Astrocyte (in vitro differentiated cells and primary cell): ENCODE data around the gene ERMP1. TPM values are rescaled to one million over a fixed set of nuclear protein-coding genes. Genes with fewer than 3 reads are reported as not detected.
A peak's percentile ranks its signal among the peaks of the same experiment; 100 is the strongest.

ENCODE experiments used
- DNase-seq: peaks from one replicate; pipeline ENCODE4 v3.0.0-alpha.2; 2010; ENCODE audit warnings: low read depth
- FAIRE-seq: peaks from 2 replicates; lab custom pipeline; 2011; peaks lifted over from hg19 to GRCh38; lab: Jason Lieb, UNC
- H2AFZ ChIP-seq: 2 replicates; pipeline ENCODE4 v1.6.0; 2012; ENCODE audit warnings: low read depth, low read length, inconsistent platforms
- H3K27ac ChIP-seq: 2 replicates; pipeline ENCODE4 v1.5.1; 2011; ENCODE audit warnings: low read depth, low read length, inconsistent platforms
- H3K27me3 ChIP-seq: 2 replicates; pipeline ENCODE4 v1.6.0; 2011; ENCODE audit warnings: low read length, inconsistent platforms; ENCODE audit not compliant: insufficient read depth
- H3K36me3 ChIP-seq: 2 replicates; pipeline ENCODE4 v1.5.1; 2011; ENCODE audit warnings: low read length, inconsistent platforms; ENCODE audit not compliant: insufficient read depth
- H3K4me1 ChIP-seq: 2 replicates; pipeline ENCODE4 v1.5.1; 2011; ENCODE audit warnings: low read length, inconsistent platforms; ENCODE audit not compliant: insufficient read depth
- H3K4me2 ChIP-seq: 2 replicates; pipeline ENCODE4 v1.6.0; 2012; ENCODE audit warnings: low read length, inconsistent platforms
- H3K4me3 ChIP-seq: 2 replicates; pipeline ENCODE4 v1.5.1; 2011; ENCODE audit warnings: low read depth, mild to moderate bottlenecking, low read length, inconsistent platforms; ENCODE audit not compliant: insufficient read depth
- H3K79me2 ChIP-seq: 2 replicates; pipeline ENCODE4 v1.6.0; 2012; ENCODE audit warnings: mild to moderate bottlenecking, low read length, inconsistent platforms; ENCODE audit not compliant: insufficient read depth
- H3K9ac ChIP-seq: 2 replicates; pipeline ENCODE4 v1.6.0; 2012; ENCODE audit warnings: mild to moderate bottlenecking, low read length, inconsistent platforms
- H3K9me3 ChIP-seq: 2 replicates; pipeline ENCODE4 v1.5.1; 2012; ENCODE audit warnings: low read depth, mild to moderate bottlenecking, low read length, inconsistent platforms; ENCODE audit not compliant: insufficient read depth
- H4K20me1 ChIP-seq: 2 replicates; pipeline ENCODE4 v1.6.0; 2012; ENCODE audit warnings: low read length, inconsistent platforms; ENCODE audit not compliant: insufficient read depth
- H3K27ac Mint-ChIP-seq: one replicate; pipeline ENCODE4 v1.8.0; 2021; ENCODE audit warnings: mild to moderate bottlenecking, mixed read lengths; ENCODE audit not compliant: unreplicated experiment
- H3K27me3 Mint-ChIP-seq: one replicate; pipeline ENCODE4 v1.8.0; 2021; ENCODE audit warnings: low read depth, mixed read lengths; ENCODE audit not compliant: unreplicated experiment
- H3K36me3 Mint-ChIP-seq: one replicate; pipeline ENCODE4 v1.8.0; 2021; ENCODE audit warnings: low read depth, mixed read lengths; ENCODE audit not compliant: unreplicated experiment
- H3K4me1 Mint-ChIP-seq: one replicate; pipeline ENCODE4 v1.8.0; 2021; ENCODE audit warnings: low read depth, mixed read lengths; ENCODE audit not compliant: unreplicated experiment
- H3K4me3 Mint-ChIP-seq: one replicate; pipeline ENCODE4 v1.8.0; 2021; ENCODE audit warnings: mild to moderate bottlenecking, moderate library complexity, mixed read lengths; ENCODE audit not compliant: unreplicated experiment
- H3K9me3 Mint-ChIP-seq: one replicate; pipeline ENCODE4 v1.8.0; 2021; ENCODE audit warnings: mild to moderate bottlenecking, mixed read lengths; ENCODE audit not compliant: unreplicated experiment
- EZH2 ChIP-seq: IDR thresholded peaks from 2 replicates; pipeline ENCODE4 v1.6.1; 2012; ENCODE audit warnings: mild to moderate bottlenecking, low read length, inconsistent platforms; ENCODE audit not compliant: insufficient read depth
- total RNA-seq: library from RNA; stranded (reverse); gene quantifications from 2 replicates; pipeline ENCODE4 v1.2.1, GENCODE V29; 2021
- TF ChIP-seq, protein P1 (sequence below): IDR thresholded peaks from 2 replicates; pipeline ENCODE4 v1.5.1; 2011; ENCODE audit warnings: low read depth, mild to moderate bottlenecking, inconsistent platforms, low read length, moderate library complexity; ENCODE audit not compliant: insufficient read depth

Gene ERMP1
- total RNA-seq, 1 donor from 2014 or later, result 8.8 TPM

DNA sequence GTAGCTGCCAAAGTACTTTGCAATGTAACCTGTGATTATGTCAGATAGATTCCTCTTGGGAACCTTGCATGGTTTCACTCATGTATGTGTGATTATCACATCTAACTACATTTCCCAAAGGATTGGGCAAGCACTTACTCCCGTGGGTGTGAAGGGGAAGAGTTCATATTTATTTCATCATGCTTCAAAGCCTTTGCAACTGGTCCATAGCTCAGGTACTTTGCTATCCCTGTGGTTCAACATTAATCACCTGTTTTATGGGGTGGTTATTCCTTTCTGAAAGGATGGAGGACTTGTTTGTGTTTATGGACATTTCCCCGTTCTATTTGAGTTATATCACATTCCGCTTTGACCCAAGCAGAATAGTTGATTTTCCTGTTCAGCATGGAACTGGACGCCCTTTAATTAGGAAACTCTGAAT, 13.6 kb upstream of the ERMP1 start:
- DNase-seq (peak; percentile 8), FAIRE-seq (no peak)
- H3K9me3 ChIP-seq, result no peaks in the 10 kb centered on the region
- peaks cover 2% of the 10 kb centered on the region for H3K9me3 Mint-ChIP-seq
- H3K4me1 ChIP-seq, result peaks cover 16% of the 10 kb centered on the region
- H3K4me1 Mint-ChIP-seq, result peaks cover 30% of the 10 kb centered on the region
- no peaks in the 10 kb centered on the region for H3K36me3 ChIP-seq
- peaks cover 4% of the 10 kb centered on the region for H3K27me3 Mint-ChIP-seq
- H2AFZ ChIP-seq, result no peak overlapping the region
- H4K20me1 ChIP-seq, result peaks cover 15% of the 10 kb centered on the region
- no peak overlapping the region for H3K4me3 ChIP-seq
- H3K27me3 ChIP-seq, result peaks cover 67% of the 10 kb centered on the region
- no peaks in the 10 kb centered on the region for H3K36me3 Mint-ChIP-seq
- no peak overlapping the region for H3K27ac Mint-ChIP-seq
- H3K9ac ChIP-seq, result no peak overlapping the region
- H3K27ac ChIP-seq, result no peak overlapping the region
- H3K4me2 ChIP-seq, result no peak overlapping the region
- no peak overlapping the region for H3K4me3 Mint-ChIP-seq
- H3K79me2 ChIP-seq, result no peaks in the 10 kb centered on the region
- TF ChIP-seq, protein P1, sequence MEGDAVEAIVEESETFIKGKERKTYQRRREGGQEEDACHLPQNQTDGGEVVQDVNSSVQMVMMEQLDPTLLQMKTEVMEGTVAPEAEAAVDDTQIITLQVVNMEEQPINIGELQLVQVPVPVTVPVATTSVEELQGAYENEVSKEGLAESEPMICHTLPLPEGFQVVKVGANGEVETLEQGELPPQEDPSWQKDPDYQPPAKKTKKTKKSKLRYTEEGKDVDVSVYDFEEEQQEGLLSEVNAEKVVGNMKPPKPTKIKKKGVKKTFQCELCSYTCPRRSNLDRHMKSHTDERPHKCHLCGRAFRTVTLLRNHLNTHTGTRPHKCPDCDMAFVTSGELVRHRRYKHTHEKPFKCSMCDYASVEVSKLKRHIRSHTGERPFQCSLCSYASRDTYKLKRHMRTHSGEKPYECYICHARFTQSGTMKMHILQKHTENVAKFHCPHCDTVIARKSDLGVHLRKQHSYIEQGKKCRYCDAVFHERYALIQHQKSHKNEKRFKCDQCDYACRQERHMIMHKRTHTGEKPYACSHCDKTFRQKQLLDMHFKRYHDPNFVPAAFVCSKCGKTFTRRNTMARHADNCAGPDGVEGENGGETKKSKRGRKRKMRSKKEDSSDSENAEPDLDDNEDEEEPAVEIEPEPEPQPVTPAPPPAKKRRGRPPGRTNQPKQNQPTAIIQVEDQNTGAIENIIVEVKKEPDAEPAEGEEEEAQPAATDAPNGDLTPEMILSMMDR, result no peak
- TF ChIP-seq EZH2, result no peak

DNA sequence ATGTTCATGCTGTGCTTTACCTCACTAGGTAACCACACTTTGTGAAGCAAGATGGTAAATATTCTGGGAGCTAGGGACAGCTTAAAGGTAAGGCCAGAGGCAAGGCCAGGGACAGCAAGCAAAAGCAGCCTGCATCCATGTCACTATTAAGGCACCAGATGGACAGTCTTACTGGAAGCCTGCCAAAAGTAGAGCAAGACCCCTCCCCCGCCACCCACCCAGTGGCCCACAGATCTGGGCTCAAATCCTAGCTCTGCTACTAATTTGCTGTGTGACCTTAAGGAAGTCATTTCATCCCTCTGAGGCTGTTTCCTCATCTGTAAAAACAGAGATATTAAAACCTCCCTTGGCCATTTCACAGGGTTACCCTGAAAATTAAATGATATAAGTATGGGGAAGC, 13.2 kb upstream of the ERMP1 start:
- peaks cover 4% of the 10 kb centered on the region for H3K27me3 Mint-ChIP-seq
- no peaks in the 10 kb centered on the region for H3K9me3 ChIP-seq
- H3K9me3 Mint-ChIP-seq, result peaks cover 2% of the 10 kb centered on the region
- H4K20me1 ChIP-seq, result peaks cover 15% of the 10 kb centered on the region
- TF ChIP-seq, protein P1, result no peak
- TF ChIP-seq EZH2, result no peak
- H3K4me1 Mint-ChIP-seq, result peaks cover 26% of the 10 kb centered on the region
- no peak overlapping the region for H3K27ac ChIP-seq
- DNase-seq (no peak), FAIRE-seq (no peak)
- H3K4me3 Mint-ChIP-seq, result no peak overlapping the region
- H2AFZ ChIP-seq, result no peak overlapping the region
- H3K4me2 ChIP-seq, result no peak overlapping the region
- no peak overlapping the region for H3K4me3 ChIP-seq
- no peak overlapping the region for H3K9ac ChIP-seq
- H3K4me1 ChIP-seq, result peaks cover 16% of the 10 kb centered on the region
- no peak overlapping the region for H3K27ac Mint-ChIP-seq
- no peaks in the 10 kb centered on the region for H3K79me2 ChIP-seq
- H3K27me3 ChIP-seq, result peaks cover 71% of the 10 kb centered on the region
- no peaks in the 10 kb centered on the region for H3K36me3 Mint-ChIP-seq
- H3K36me3 ChIP-seq, result no peaks in the 10 kb centered on the region

DNA sequence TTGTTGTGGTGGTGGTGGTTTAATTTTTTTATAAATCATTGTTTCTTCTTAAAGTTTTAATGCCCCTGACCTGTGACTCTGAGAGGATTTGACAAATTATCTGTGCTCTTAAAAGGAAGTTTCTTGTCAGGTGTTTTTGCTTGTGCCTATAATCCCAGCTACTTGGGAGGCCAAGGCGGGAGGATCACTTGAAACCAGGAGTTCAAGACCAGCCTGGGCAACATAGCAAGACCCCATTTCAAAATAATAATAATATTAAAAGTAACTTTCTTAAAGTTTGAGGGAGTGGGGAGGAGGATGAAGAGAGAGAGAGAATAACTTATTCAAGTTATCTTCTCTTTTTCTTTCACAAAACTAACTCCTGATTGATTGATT, 12.2 kb upstream of the ERMP1 start:
- H3K27me3 ChIP-seq, result peaks cover 68% of the 10 kb centered on the region
- no peak overlapping the region for H3K27ac ChIP-seq
- H4K20me1 ChIP-seq, result peaks cover 15% of the 10 kb centered on the region
- H3K36me3 ChIP-seq, result no peaks in the 10 kb centered on the region
- Mint-ChIP-seq H3K4me1 (peaks cover 24% of the 10 kb centered on the region), H3K27me3 (peaks cover 4% of the 10 kb centered on the region), H3K4me3 (no peak overlapping the region), H3K9me3 (peaks cover 2% of the 10 kb centered on the region), H3K36me3 (no peaks in the 10 kb centered on the region), H3K27ac (no peak overlapping the region)
- H3K4me1 ChIP-seq, result peaks cover 16% of the 10 kb centered on the region
- H3K9me3 ChIP-seq, result no peaks in the 10 kb centered on the region
- no peak overlapping the region for H3K4me2 ChIP-seq
- H3K9ac ChIP-seq, result no peak overlapping the region
- TF ChIP-seq EZH2, result no peak
- FAIRE-seq (no peak), DNase-seq (no peak)
- no peaks in the 10 kb centered on the region for H3K79me2 ChIP-seq
- H2AFZ ChIP-seq, result no peak overlapping the region
- H3K4me3 ChIP-seq, result no peak overlapping the region
